HepG2 (cell line): ENCODE measurements around the gene FAM168A. TPM values are rescaled to one million over a fixed set of nuclear protein-coding genes. Genes with fewer than 3 reads are reported as not detected.

Experiments used
- CHD4 ChIP-seq: fragments of 200-600 bp; sonication (generic); IDR thresholded peaks from 2 replicates; pipeline ENCODE4 v1.7.0; 2017; ENCODE audit warnings: mild to moderate bottlenecking, low read length, borderline replicate concordance
- ELF1 ChIP-seq: sonication (generic); formaldehyde crosslinking; IDR thresholded peaks from 2 replicates; pipeline ENCODE4 v1.4.0; 2020; ENCODE audit warnings: missing genetic modification reagents
- KIAA2018 ChIP-seq: sonication (generic); formaldehyde crosslinking; IDR thresholded peaks from 2 replicates; pipeline ENCODE4 v1.5.0; 2020; ENCODE audit warnings: mild to moderate bottlenecking, missing genetic modification reagents, borderline replicate concordance
- polyA plus RNA-seq, 8 experiments: library from polyadenylated mRNA; depleted of rRNA in 3 of 8; stranded (reverse) in 7 of 8; unstranded in 1 of 8; fragments of >200 nt; fragmentation: Illumina TruSeq in 4 of 8; extraction: Trizol in 4 of 8; gene quantifications; 2 replicates each; pipeline versions ENCODE4 v1.2.1 to v1.2.3, GENCODE V29; 2011 to 2016; ENCODE audit warnings: low read depth in 4 of 8, missing spikeins in 1 of 8, mixed read lengths in 1 of 8; ENCODE audit not compliant: insufficient read depth in 1 of 8
- total RNA-seq, 5 experiments: library from RNA; depleted of rRNA; stranded (reverse); fragments of >200 nt; fragmentation: Illumina TruSeq; extraction: Trizol; gene quantifications; 2 replicates each; pipeline ENCODE4 v1.2.3, GENCODE V29; 2016; ENCODE audit warnings: low read depth in 1 of 5

FAM168A gene
- total and polyA plus RNA-seq, 2 of the 13 experiments (the other 11 are each of a cell fraction or from before 2014, with no cell fraction given), result 13.9 to 15.8 TPM

GRCh38 chr11:73401924-73402833, 195.7 kb downstream of the FAM168A start (continued):
- TF ChIP-seq KIAA2018 (CRISPR knock-in tag) (no peak), CHD4 (no peak), ELF1 (CRISPR knock-in tag) (no peak)
